ENCODE data around the gene FIGLA. TPM values are rescaled to one million over a fixed set of nuclear protein-coding genes. Genes with fewer than 3 reads are reported as not detected.

Gene FIGLA, protein sequence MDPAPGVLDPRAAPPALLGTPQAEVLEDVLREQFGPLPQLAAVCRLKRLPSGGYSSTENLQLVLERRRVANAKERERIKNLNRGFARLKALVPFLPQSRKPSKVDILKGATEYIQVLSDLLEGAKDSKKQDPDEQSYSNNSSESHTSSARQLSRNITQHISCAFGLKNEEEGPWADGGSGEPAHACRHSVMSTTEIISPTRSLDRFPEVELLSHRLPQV
- not detected for polyA plus RNA-seq (2013, experiment 1 of 2)
- not detected for polyA plus RNA-seq (2013, experiment 2 of 2)

DNA sequence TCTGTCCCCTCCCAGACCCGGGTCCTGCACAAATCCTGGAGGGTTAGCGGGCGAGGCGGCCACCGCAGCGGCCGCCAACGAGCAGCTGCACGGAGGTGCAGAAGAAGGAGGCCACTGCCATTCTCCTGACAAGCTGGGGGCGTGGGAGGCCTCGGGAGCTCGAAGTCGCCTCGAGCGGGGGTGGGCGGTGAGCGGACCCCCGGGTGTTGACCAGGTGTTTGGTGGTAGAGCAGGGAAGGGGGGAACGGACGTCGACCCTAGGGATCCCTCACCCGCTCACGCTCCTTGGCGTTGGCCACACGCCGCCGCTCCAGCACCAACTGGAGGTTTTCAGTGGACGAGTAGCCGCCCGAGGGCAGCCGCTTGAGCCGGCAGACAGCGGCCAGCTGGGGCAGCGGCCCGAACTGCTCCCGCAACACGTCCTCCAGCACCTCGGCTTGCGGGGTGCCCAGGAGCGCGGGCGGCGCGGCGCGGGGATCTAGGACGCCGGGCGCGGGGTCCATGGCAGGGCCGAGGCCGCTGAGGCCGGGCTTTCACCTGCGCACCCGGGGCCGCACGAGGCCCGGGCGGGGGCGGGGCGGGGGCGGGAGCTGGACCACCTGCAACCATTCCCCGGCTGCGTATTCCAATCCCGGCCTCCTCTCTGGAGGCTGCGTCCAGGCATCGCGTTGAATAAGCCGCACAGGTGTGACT is at the start of gene FIGLA:
Gene FIGLA (minus strand): TSS at position 508 of the 693 bp plus-strand sequence. CDS start 5 bp downstream, at position 503.
- no peaks in the 10 kb centered on the region for H3K9me3 ChIP-seq (ENCODE audit: control insufficient read depth, low read length)
- WGBS, 2 experiments (ENCODE audit: insufficient coverage in 2 of 2): 2 to 6% methylated on average over 43 to 67 of the region's 69 CpGs
- H3K36me3 ChIP-seq (ENCODE audit: control insufficient read depth, insufficient read depth, low read length): no peaks in the 10 kb centered on the region
- H3K4me3 ChIP-seq (ENCODE audit: extremely low read depth, insufficient read depth, low read length, poor library complexity, severe bottlenecking): peak within 1 kb of the TSS; percentile 12
- H3K4me1 ChIP-seq (ENCODE audit: control insufficient read depth, insufficient read depth, low read length, poor library complexity, severe bottlenecking): no peaks in the 10 kb centered on the region
- no peak within 1 kb of the TSS for H3K27ac ChIP-seq (ENCODE audit: low read depth, low read length, severe bottlenecking)

DNA sequence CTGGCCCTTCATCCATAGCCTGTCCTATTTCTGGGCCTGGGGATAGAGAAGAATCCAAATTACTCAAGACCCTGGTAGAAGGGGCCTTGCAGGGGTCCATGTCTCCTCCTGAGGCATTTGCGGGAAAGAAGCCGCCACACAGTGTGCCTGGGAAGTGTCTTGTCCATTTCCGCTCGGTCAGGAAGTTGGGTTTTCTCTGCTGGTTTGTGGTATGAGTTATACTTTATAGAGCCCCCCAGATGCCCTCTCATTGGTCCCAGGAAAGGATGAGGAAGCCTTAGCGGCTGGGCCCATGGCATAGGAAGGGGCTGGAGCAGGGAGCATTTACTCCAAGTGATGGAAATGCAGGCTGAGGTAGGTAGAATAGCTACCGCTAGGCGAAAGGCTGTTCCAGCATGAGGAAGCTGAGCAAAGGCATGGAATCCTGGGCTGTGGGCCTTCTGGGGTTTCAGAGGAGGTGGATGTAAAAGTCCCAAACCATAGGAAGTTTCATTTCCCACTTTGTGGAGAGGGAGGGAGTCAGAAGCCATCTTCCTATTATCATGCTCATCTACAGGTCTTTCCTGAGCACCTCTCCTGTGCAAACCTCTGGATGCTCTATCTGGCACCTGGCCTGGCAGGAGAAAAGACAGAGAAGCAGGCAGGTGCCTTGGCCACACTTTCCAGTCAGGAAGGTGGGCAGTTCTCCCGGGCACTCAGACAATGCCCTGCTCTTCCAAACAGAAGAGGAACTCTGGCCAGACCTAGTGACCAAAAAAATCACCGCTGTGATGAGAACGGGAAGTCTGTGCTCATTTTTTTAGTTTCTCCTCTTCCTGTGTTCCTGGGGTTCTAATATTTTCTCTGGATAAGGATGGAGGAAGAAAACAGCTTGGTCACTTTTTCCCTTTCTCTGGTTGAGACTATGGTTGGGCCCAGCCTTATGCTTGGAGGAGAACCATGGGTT is 47.8 kb upstream of the FIGLA start:
- no peaks in the 10 kb centered on the region for H3K36me3 ChIP-seq (ENCODE audit: control insufficient read depth, insufficient read depth, low read length)
- H3K9me3 ChIP-seq (ENCODE audit: control insufficient read depth, low read length): no peaks in the 10 kb centered on the region
- 89% methylated on average over 5 to 7 of the region's 10 CpGs for WGBS, 2 experiments (ENCODE audit: insufficient coverage in 2 of 2)
- no peak overlapping the region for H3K27ac ChIP-seq (ENCODE audit: low read depth, low read length, severe bottlenecking)
- H3K4me1 ChIP-seq (ENCODE audit: control insufficient read depth, insufficient read depth, low read length, poor library complexity, severe bottlenecking): no peaks in the 10 kb centered on the region
- no peak overlapping the region for H3K4me3 ChIP-seq (ENCODE audit: extremely low read depth, insufficient read depth, low read length, poor library complexity, severe bottlenecking)

DNA sequence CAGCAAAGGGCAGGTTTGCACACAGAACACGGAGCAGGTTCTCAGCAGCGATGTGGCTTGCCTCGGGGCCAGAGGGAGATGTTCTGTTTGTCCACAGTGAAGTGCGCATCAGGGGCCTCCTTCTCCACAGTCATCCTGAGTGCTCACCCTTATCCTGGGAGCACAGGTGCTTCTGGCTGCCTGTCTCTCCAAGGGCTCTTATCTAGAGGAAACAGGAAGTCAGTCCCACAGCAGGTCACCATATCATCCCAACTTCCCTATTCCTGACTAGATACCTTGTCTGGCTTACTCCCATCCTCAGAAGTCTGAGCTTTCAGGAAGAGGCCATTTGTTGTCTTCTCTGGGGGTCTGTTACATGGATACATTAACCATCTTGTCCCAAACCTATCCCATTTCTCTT is 45.2 kb upstream of the FIGLA start, which contains the start of gene CD207:
Gene CD207 (minus strand): TSS at position 174 of the 400 bp plus-strand sequence. CDS start 40 bp downstream, at position 134.
- Histone ChIP-seq H3K4me1 (ENCODE audit: control insufficient read depth, insufficient read depth, low read length, poor library complexity, severe bottlenecking) (no peaks in the 10 kb centered on the region), H3K36me3 (ENCODE audit: control insufficient read depth, insufficient read depth, low read length) (no peaks in the 10 kb centered on the region), H3K27ac (ENCODE audit: low read depth, low read length, severe bottlenecking) (no peak within 1 kb of the TSS), H3K4me3 (ENCODE audit: extremely low read depth, insufficient read depth, low read length, poor library complexity, severe bottlenecking) (no peak within 1 kb of the TSS), H3K9me3 (ENCODE audit: control insufficient read depth, low read length) (no peaks in the 10 kb centered on the region)
- WGBS, 2 experiments (ENCODE audit: insufficient coverage in 2 of 2): 92 to 100% methylated on average over 1 to 4 of the region's 4 CpGs

DNA sequence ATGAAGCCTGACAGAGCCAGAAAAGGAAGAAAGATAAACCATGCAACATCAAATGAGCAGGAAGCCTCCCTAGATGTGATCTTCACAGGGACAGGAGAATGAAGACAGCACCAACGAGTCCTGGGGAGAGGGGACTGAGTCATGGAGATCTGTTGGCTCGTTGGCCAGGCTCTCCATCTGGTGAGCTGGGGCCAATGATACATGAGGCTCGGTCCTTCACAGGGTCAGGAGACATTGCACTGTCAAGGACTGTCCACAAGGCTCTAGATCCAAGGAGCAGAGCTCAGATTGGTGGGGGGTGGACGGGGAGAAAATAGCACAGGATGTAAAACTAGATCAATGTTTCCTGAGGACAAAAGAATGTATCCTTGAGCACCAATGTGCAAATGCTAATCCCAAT is 44.4 kb upstream of the FIGLA start:
- Histone ChIP-seq H3K4me1 (ENCODE audit: control insufficient read depth, insufficient read depth, low read length, poor library complexity, severe bottlenecking) (no peaks in the 10 kb centered on the region), H3K36me3 (ENCODE audit: control insufficient read depth, insufficient read depth, low read length) (no peaks in the 10 kb centered on the region), H3K9me3 (ENCODE audit: control insufficient read depth, low read length) (no peaks in the 10 kb centered on the region), H3K4me3 (ENCODE audit: extremely low read depth, insufficient read depth, low read length, poor library complexity, severe bottlenecking) (no peak overlapping the region), H3K27ac (ENCODE audit: low read depth, low read length, severe bottlenecking) (no peak overlapping the region)
- 85 to 89% methylated on average over 3 to 4 of the region's 4 CpGs for WGBS, 2 experiments (ENCODE audit: insufficient coverage in 2 of 2)

DNA sequence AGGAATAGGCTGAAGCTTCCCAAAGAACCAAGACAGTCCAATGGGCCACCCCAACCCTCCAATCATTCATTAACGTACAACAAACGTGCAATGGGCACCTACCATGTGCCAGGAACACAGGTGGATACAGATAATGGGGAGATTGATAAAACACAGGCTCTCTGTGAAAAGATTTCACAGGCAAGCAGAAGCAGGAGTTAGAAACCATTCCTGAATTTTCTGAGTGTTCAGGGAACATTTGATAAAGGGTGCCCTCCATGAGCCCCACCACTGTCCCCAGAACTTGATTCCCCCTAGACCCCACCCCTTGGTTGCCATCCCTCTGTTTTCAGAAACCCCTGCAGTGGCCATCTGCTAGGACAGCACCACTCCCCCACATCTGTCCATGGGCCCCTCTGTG is 43.7 kb upstream of the FIGLA start:
- Histone ChIP-seq H3K27ac (ENCODE audit: low read depth, low read length, severe bottlenecking) (no peak overlapping the region), H3K36me3 (ENCODE audit: control insufficient read depth, insufficient read depth, low read length) (no peaks in the 10 kb centered on the region)

DNA sequence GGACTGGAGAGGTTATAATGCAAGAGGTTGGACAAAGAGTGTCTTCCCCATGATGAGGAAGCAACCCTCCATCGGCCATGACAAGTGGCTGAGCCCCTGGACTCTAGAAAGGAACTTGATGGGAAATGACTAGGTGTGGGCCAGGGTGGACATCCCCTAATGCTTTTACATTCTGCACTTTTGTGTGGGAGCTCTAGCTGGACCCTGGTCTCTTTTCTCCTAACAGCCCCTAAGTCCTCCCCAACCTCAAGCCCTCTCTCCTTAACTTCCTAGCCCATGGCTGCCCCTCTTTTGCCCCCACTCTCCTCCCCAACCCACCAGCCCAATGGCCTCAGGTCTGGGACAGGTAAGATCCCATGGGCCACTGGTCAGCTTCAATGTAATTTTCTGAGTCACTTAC is 42.8 kb upstream of the FIGLA start:
- WGBS, 2 experiments (ENCODE audit: insufficient coverage in 2 of 2): 67 to 80% methylated on average over 1 of the region's 1 CpG
- H3K36me3 ChIP-seq (ENCODE audit: control insufficient read depth, insufficient read depth, low read length): no peaks in the 10 kb centered on the region

More for the DNA sequence above, 43.7 kb upstream of the FIGLA start:
- no peak overlapping the region for H3K4me3 ChIP-seq (ENCODE audit: extremely low read depth, insufficient read depth, low read length, poor library complexity, severe bottlenecking)
- peaks cover 6% of the 10 kb centered on the region for H3K4me1 ChIP-seq (ENCODE audit: control insufficient read depth, insufficient read depth, low read length, poor library complexity, severe bottlenecking)
- H3K9me3 ChIP-seq (ENCODE audit: control insufficient read depth, low read length): no peaks in the 10 kb centered on the region
- WGBS, 2 experiments (ENCODE audit: insufficient coverage in 2 of 2): 83% methylated on average over 2 of the region's 2 CpGs; no CpG with 5 or more reads in 1 of the 2 experiments

DNA sequence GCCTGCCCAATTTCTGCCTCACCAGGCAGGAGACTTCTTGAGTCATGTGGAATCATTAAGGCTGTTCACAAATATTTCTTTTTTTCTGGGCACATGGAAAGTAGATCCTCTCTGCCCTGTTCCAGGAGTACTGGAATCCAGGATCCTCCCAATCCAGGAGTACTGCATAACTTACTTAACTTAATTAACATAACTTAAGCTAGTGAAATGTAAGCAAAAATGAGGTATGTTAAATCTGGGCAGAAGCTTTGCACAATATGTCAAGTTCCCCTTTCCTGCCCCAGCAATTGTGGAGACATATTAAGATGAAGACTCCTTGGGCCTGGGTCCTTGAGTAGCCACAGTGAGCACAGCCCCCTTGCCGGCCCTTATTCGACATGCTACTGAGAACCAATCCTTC is 41.9 kb upstream of the FIGLA start:
- Histone ChIP-seq H3K27ac (ENCODE audit: low read depth, low read length, severe bottlenecking) (no peak overlapping the region), H3K4me3 (ENCODE audit: extremely low read depth, insufficient read depth, low read length, poor library complexity, severe bottlenecking) (no peak overlapping the region), H3K36me3 (ENCODE audit: control insufficient read depth, insufficient read depth, low read length) (no peaks in the 10 kb centered on the region), H3K9me3 (ENCODE audit: control insufficient read depth, low read length) (no peaks in the 10 kb centered on the region), H3K4me1 (ENCODE audit: control insufficient read depth, insufficient read depth, low read length, poor library complexity, severe bottlenecking) (peaks cover 8% of the 10 kb centered on the region)
- WGBS, 2 experiments (ENCODE audit: insufficient coverage in 2 of 2): 76% methylated on average over 2 of the region's 2 CpGs; no CpG with 5 or more reads in 1 of the 2 experiments

More for the DNA sequence above, 42.8 kb upstream of the FIGLA start:
- Histone ChIP-seq H3K4me1 (ENCODE audit: control insufficient read depth, insufficient read depth, low read length, poor library complexity, severe bottlenecking) (peaks cover 8% of the 10 kb centered on the region), H3K4me3 (ENCODE audit: extremely low read depth, insufficient read depth, low read length, poor library complexity, severe bottlenecking) (no peak overlapping the region), H3K9me3 (ENCODE audit: control insufficient read depth, low read length) (no peaks in the 10 kb centered on the region), H3K27ac (ENCODE audit: low read depth, low read length, severe bottlenecking) (no peak overlapping the region)

DNA sequence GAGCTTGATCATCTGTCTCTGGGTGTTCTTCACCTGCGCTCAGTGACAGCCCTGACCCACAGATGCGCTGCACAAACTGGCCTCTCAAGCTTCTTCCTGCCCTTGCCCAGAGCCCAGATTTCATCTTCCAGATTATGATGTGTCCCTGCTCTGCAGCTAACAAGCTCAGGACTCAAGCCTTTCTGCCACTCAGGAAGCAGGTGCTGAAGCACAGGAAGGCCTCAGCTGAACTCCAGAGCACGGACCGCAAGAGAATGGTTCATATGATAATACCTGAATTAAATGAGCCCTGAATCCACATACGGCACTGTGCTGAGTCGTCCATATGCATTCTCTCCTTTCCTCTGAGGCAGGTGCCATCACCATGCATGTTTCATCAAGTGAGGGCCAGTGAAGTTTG is 41.4 kb upstream of the FIGLA start:
- H3K4me1 ChIP-seq (ENCODE audit: control insufficient read depth, insufficient read depth, low read length, poor library complexity, severe bottlenecking): peaks cover 8% of the 10 kb centered on the region
- WGBS, 2 experiments (ENCODE audit: insufficient coverage in 2 of 2): 90% methylated on average over 5 to 6 of the region's 6 CpGs
- no peaks in the 10 kb centered on the region for H3K9me3 ChIP-seq (ENCODE audit: control insufficient read depth, low read length)
- no peak overlapping the region for H3K27ac ChIP-seq (ENCODE audit: low read depth, low read length, severe bottlenecking)
- H3K36me3 ChIP-seq (ENCODE audit: control insufficient read depth, insufficient read depth, low read length): no peaks in the 10 kb centered on the region
- no peak overlapping the region for H3K4me3 ChIP-seq (ENCODE audit: extremely low read depth, insufficient read depth, low read length, poor library complexity, severe bottlenecking)

DNA sequence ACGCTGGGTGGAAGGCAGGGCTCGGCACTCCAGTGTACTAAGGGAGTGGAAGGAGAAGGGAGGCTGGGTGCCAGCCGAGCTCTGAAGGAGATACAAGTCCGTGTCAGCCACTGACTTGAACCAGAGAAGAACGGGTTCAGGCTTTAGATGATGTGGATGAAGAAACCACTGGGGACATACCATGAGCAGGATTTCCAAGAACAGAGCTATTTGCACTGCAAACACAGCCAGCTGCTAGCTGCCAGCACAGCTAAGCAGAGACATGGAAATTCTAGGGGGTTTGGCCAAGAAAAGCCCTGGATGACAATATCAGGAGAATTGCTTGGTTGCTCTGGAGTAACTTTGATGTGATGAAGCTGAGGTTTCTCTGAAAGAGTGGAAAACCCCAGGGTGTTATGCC is 39.9 kb upstream of the FIGLA start:
- H3K4me1 ChIP-seq (ENCODE audit: control insufficient read depth, insufficient read depth, low read length, poor library complexity, severe bottlenecking): peaks cover 8% of the 10 kb centered on the region
- H3K4me3 ChIP-seq (ENCODE audit: extremely low read depth, insufficient read depth, low read length, poor library complexity, severe bottlenecking): no peak overlapping the region
- WGBS, 2 experiments (ENCODE audit: insufficient coverage in 2 of 2): 78 to 87% methylated on average over 5 of the region's 5 CpGs
- H3K27ac ChIP-seq (ENCODE audit: low read depth, low read length, severe bottlenecking): no peak overlapping the region
- H3K9me3 ChIP-seq (ENCODE audit: control insufficient read depth, low read length): no peaks in the 10 kb centered on the region
- H3K36me3 ChIP-seq (ENCODE audit: control insufficient read depth, insufficient read depth, low read length): no peaks in the 10 kb centered on the region

DNA sequence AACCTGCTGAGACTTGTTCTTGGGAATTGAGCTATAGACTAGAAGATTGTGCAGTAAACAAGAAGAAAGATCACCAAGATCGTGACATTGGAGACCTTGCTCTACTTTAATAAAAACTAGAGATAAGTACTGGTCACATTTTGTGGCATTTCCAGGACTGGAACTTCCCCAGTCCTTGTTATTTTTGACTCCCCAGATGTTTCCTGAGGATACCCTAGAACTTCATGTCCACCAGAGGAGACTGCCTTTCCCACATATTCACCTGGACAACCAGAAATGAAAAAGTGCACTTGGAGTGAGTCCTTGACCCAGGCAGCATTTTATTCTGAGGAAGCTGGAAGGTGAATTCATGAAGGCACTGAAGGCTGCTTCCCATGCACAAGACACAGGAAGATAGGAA is 39.5 kb upstream of the FIGLA start:
- peaks cover 8% of the 10 kb centered on the region for H3K4me1 ChIP-seq (ENCODE audit: control insufficient read depth, insufficient read depth, low read length, poor library complexity, severe bottlenecking)
- WGBS, 2 experiments (ENCODE audit: insufficient coverage in 2 of 2): 67 to 89% methylated on average over 1 of the region's 1 CpG

More for the DNA sequence above, 39.5 kb upstream of the FIGLA start:
- H3K36me3 ChIP-seq (ENCODE audit: control insufficient read depth, insufficient read depth, low read length): no peaks in the 10 kb centered on the region
- no peaks in the 10 kb centered on the region for H3K9me3 ChIP-seq (ENCODE audit: control insufficient read depth, low read length)
- H3K27ac ChIP-seq (ENCODE audit: low read depth, low read length, severe bottlenecking): no peak overlapping the region
- H3K4me3 ChIP-seq (ENCODE audit: extremely low read depth, insufficient read depth, low read length, poor library complexity, severe bottlenecking): no peak overlapping the region
